Inflammatory macrophage (primary cell): ENCODE results near the gene ACVR2B.
"Not testable (repeated sequence)": the region's sequence is repeated elsewhere in the genome, so short reads cannot be mapped to it uniquely, and the experiment has no call there.

ENCODE experiments used
- DNase-seq, 2 donors: peaks; one replicate each; pipeline ENCODE4 v3.0.0-alpha.2; 2020 to 2022
- total RNA-seq, 18 experiments: gene quantifications; one replicate each; lab custom pipeline; 2026; ENCODE audit warnings: mixed read lengths in 6 of 18, inconsistent platforms in 2 of 18; lab: John Stamatoyannopoulos, UW

Gene ACVR2B
- 3.9 to 15.7 (median 8.1) reads per million in 18 experiments for total RNA-seq

GRCh38 chr3:38453075-38453912, at the start of gene ACVR2B:
Gene ACVR2B (plus strand): TSS chr3:38453890. CDS start chr3:38454323, 433 bp downstream.
- DNase-seq = peak; percentile 80 to 83

GRCh38 chr3:38404286-38404685, 49.4 kb upstream of the ACVR2B start:
- DNase-seq = no peak

- DNase-seq = no peak
Measured at GRCh38 chr3:38411591-38411990, 42.1 kb upstream of the ACVR2B start.

GRCh38 chr3:38420758-38421157, 32.9 kb upstream of the ACVR2B start:
- not testable (repeated sequence) for DNase-seq

- DNase-seq = no peak
Measured at GRCh38 chr3:38421679-38422336, 31.9 kb upstream of the ACVR2B start.

- not testable (repeated sequence) for DNase-seq
Measured at GRCh38 chr3:38426798-38427426, 26.8 kb upstream of the ACVR2B start.

- not testable (repeated sequence) for DNase-seq
Measured at GRCh38 chr3:38432871-38433658, 20.6 kb upstream of the ACVR2B start.

- DNase-seq = not testable (repeated sequence)
Measured at GRCh38 chr3:38433661-38434060, 20.0 kb upstream of the ACVR2B start.

GRCh38 chr3:38438436-38439069, 15.1 kb upstream of the ACVR2B start:
- peak; percentile 29 to 55 for DNase-seq

GRCh38 chr3:38443205-38443604, 10.5 kb upstream of the ACVR2B start:
- DNase-seq = not testable (repeated sequence)

GRCh38 chr3:38446085-38446686, 7.5 kb upstream of the ACVR2B start:
- DNase-seq = no peak

GRCh38 chr3:38446812-38447211, 6.9 kb upstream of the ACVR2B start:
- no peak for DNase-seq

- no peak for DNase-seq
Measured at GRCh38 chr3:38450853-38451252, 2.8 kb upstream of the ACVR2B start.

GRCh38 chr3:38453913-38454177, 155 bp downstream of the ACVR2B start:
- no peak for DNase-seq

GRCh38 chr3:38454178-38454883, 641 bp downstream of the ACVR2B start:
- DNase-seq = peak; percentile 2 to 22

- peak in 1 of 2 donors; percentile 56 for DNase-seq
Measured at GRCh38 chr3:38454884-38455638, 1.4 kb downstream of the ACVR2B start.

GRCh38 chr3:38455639-38456430, 2.1 kb downstream of the ACVR2B start:
- DNase-seq = no peak

- DNase-seq = peak; percentile 33 to 49
Measured at GRCh38 chr3:38457111-38458003, 3.7 kb downstream of the ACVR2B start.
